PC-9 (cell line): ENCODE data around the gene EPB41L4B.

Experiments
- EZH2 ChIP-seq: fragments of 200-600 bp; sonication (generic); IDR thresholded peaks from 2 replicates; pipeline ENCODE4 v1.8.0; 2017; ENCODE audit warnings: antibody characterized with exemption, low read depth
- TF ChIP-seq, protein P1 (sequence below): fragments of 200-600 bp; sonication (generic); conservative IDR thresholded peaks from 2 replicates; pipeline ENCODE4 v1.6.1; 2017; ENCODE audit warnings: mixed run types, antibody characterized with exemption, mild to moderate bottlenecking, moderate library complexity

DNA sequence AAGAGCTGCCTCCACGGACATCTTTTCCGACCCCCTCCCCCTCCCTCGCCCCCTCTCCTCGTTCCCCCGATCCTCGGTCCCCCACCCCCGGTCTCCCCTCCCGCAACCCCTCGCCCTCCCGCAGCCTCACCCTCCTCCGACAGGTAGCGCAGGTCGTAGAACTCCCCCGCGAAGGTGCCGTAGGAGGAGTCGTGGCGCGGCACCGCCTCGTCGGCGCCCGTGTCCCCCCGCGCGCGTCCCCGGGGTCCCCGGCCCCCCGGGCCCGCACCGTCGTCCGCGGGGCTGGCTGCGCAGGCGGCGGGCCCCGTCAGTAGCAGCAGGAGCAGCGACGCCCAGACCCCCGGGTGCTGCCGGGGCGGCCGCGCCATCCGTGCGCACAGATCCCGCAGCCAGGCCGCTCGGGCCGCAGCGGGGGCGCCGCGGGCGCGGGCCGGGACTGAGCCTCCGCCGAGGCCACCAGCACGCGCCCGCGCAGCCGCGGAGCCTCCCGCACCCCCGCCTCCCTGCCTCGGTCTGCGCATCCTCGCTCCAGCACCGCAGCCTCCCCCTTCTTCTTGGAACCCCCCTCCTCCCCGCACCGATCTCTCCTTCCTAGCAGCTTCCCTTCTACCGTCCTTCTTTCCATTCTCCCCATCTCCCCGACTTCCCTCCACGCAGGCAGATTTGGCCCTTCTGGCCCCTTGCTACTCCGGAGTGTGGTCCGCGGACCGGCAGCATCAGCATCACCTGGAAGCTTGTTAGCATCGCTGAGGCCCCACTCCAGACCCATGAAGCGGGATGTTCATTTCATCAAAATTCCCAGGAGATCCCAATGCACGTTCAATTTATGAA lies 153.9 kb downstream of the EPB41L4B start, which contains the start of gene FRRS1L:
- TF ChIP-seq, protein P1, sequence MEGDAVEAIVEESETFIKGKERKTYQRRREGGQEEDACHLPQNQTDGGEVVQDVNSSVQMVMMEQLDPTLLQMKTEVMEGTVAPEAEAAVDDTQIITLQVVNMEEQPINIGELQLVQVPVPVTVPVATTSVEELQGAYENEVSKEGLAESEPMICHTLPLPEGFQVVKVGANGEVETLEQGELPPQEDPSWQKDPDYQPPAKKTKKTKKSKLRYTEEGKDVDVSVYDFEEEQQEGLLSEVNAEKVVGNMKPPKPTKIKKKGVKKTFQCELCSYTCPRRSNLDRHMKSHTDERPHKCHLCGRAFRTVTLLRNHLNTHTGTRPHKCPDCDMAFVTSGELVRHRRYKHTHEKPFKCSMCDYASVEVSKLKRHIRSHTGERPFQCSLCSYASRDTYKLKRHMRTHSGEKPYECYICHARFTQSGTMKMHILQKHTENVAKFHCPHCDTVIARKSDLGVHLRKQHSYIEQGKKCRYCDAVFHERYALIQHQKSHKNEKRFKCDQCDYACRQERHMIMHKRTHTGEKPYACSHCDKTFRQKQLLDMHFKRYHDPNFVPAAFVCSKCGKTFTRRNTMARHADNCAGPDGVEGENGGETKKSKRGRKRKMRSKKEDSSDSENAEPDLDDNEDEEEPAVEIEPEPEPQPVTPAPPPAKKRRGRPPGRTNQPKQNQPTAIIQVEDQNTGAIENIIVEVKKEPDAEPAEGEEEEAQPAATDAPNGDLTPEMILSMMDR = no peak
- no peak for TF ChIP-seq EZH2
